Upper lobe of left lung (tissue), 6 donors: ENCODE measurements around the gene SPDYE4. TPM values are rescaled to one million over a fixed set of nuclear protein-coding genes. Genes with fewer than 3 reads are reported as not detected.

ENCODE experiments used
- ATAC-seq, 2 donors: fragments of 200-7000 bp; cut with Tn5 transposase; one replicate each; pipeline ENCODE4 v1.9.1; 2022; ENCODE audit warnings: mild to moderate bottlenecking in 2 of 2, moderate library complexity in 2 of 2; ENCODE audit not compliant: low FRiP score in 2 of 2
- DNase-seq, 2 donors: peaks; one replicate each; pipeline ENCODE4 v3.0.0-alpha.2; 2019 to 2020
- H3K27ac ChIP-seq, 4 donors: fragments of 200-600 bp; sonication (generic); one replicate each; pipeline ENCODE4 v1.5.1; 2016 to 2019
- H3K27me3 ChIP-seq, 4 donors: fragments of 200-600 bp; sonication (generic); one replicate each; pipeline ENCODE4 v1.5.1; 2017 to 2019
- H3K36me3 ChIP-seq, 4 donors: fragments of 200-600 bp; sonication (generic); one replicate each; pipeline ENCODE4 v1.5.1; 2016 to 2019
- H3K4me1 ChIP-seq, 4 donors: fragments of 200-600 bp; sonication (generic); one replicate each; pipeline ENCODE4 v1.5.1; 2018 to 2019
- H3K4me3 ChIP-seq, 4 donors: fragments of 200-600 bp; sonication (generic); one replicate each; pipeline ENCODE4 v1.5.1; 2017 to 2019; ENCODE audit warnings: mild to moderate bottlenecking in 2 of 4, moderate library complexity in 1 of 4
- H3K9me3 ChIP-seq, 4 donors: fragments of 200-600 bp; sonication (generic); one replicate each; pipeline ENCODE4 v1.5.1; 2018 to 2019
- EP300 ChIP-seq, 4 donors: sonication (generic); formaldehyde crosslinking; IDR thresholded peaks; one replicate each; pipeline ENCODE4 v1.5.1; 2017; ENCODE audit warnings: antibody characterized with exemption in 4 of 4, control low read depth in 2 of 4
- POLR2A ChIP-seq, 4 donors: fragments of 450-650 bp; IDR thresholded peaks; one replicate each; pipeline ENCODE4 v1.5.1; 2016 to 2017; ENCODE audit warnings: antibody characterized with exemption in 4 of 4, mild to moderate bottlenecking in 2 of 4
- POLR2AphosphoS5 ChIP-seq, 2 donors: sonication (generic); formaldehyde crosslinking; IDR thresholded peaks; one replicate each; pipeline ENCODE4 v1.5.1; 2017; ENCODE audit warnings: antibody characterized with exemption in 2 of 2
- WGBS, 2 donors: methylation state at CpG; one replicate each; pipeline ENCODE4 v1.1.5; 2017 to 2018; 5-methylcytosine and 5-hydroxymethylcytosine counted together
- total RNA-seq, 6 donors: library from RNA; depleted of rRNA in 4 of 6; stranded (reverse); fragments of >200 nt in 4 of 6; gene quantifications; one replicate each; pipeline versions ENCODE4 v1.1.0 to v1.2.1, GENCODE V29; 2016 to 2021
- TF ChIP-seq, protein P1 (sequence below), 6 experiments: fragments of 450-650 bp in 4 of 6; fragments of 200-600 bp in 2 of 6; sonication (generic) in 2 of 6; IDR thresholded peaks; one replicate each; pipeline ENCODE4 v1.5.1; 2016 to 2019; ENCODE audit warnings: antibody characterized with exemption in 6 of 6
- donor health status: DM: no; HTN: no; CAD: no; lungs with moderate emphysema.
- donor health status: DM: no; HTN: yes; CAD: no; lungs with severe emphysema.

The SPDYE4 gene
- total RNA-seq, 6 donors from 2014 or later = not detected

DNA sequence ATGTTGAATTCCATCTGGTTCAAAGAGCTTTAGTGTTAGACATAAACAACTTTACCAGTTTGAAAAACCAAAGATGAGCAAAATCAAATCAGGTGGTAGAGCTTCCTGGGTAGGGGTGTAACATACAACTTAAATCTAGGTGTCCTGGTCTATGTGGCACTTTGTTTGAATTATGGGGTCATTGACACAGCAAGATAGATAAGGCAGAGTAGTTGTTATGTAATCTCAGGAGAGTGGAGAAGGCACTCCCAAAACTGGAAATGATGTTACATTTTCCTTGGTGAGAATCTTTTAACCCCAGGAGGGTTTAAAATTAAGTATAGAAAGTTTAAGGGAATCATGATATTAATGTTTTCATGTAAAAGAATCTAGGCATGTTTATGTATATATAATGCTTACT lies 45.6 kb downstream of the SPDYE4 start:
- no peak for ATAC-seq
- TF ChIP-seq EP300 (IDR thresholded peaks at IDR 0.05) = no peak
- no peak for TF ChIP-seq POLR2AphosphoS5 (IDR thresholded peaks at IDR 0.05)
- TF ChIP-seq POLR2A (IDR thresholded peaks at IDR 0.05) = no peak
- TF ChIP-seq, protein P1, sequence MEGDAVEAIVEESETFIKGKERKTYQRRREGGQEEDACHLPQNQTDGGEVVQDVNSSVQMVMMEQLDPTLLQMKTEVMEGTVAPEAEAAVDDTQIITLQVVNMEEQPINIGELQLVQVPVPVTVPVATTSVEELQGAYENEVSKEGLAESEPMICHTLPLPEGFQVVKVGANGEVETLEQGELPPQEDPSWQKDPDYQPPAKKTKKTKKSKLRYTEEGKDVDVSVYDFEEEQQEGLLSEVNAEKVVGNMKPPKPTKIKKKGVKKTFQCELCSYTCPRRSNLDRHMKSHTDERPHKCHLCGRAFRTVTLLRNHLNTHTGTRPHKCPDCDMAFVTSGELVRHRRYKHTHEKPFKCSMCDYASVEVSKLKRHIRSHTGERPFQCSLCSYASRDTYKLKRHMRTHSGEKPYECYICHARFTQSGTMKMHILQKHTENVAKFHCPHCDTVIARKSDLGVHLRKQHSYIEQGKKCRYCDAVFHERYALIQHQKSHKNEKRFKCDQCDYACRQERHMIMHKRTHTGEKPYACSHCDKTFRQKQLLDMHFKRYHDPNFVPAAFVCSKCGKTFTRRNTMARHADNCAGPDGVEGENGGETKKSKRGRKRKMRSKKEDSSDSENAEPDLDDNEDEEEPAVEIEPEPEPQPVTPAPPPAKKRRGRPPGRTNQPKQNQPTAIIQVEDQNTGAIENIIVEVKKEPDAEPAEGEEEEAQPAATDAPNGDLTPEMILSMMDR (IDR thresholded peaks at IDR 0.05) = no peak
- no peaks in the 10 kb centered on the region for H3K9me3 ChIP-seq
- H3K27me3 ChIP-seq = no peaks in the 10 kb centered on the region
- peaks cover 0 to 14% (median 5%) of the 10 kb centered on the region in 4 donors for H3K4me1 ChIP-seq
- H3K27ac ChIP-seq = no peak overlapping the region
- DNase-seq = no peak
- no peak overlapping the region for H3K4me3 ChIP-seq
- no peaks in the 10 kb centered on the region for H3K36me3 ChIP-seq

DNA sequence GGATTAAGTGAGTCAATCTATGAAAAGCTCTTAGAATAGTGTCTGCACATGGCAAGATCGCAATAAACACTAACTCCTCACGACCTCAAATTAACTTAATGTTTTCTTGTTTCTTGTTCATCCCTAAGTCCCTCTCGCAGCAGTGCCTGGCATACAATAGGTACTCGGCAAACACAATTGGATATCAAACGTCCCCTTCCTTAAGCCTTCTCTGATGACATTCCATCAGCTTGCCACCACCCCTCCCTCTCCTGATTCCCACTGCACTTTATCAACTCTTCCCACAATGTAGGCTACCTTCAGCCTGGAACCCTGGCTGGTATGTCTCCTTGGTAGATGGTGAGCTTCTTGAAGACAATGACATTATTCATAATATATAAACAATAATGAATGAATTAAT lies 47.1 kb downstream of the SPDYE4 start:
- H3K36me3 ChIP-seq = no peaks in the 10 kb centered on the region
- ATAC-seq (no peak), DNase-seq (no peak)
- WGBS, 2 donors = 79 to 84% methylated on average over 5 of the region's 5 CpGs
- peaks cover 0 to 16% (median 5%) of the 10 kb centered on the region in 4 donors for H3K4me1 ChIP-seq
- H3K9me3 ChIP-seq = no peaks in the 10 kb centered on the region
- H3K27me3 ChIP-seq = no peaks in the 10 kb centered on the region
- no peak overlapping the region for H3K27ac ChIP-seq
- no peak overlapping the region for H3K4me3 ChIP-seq
- TF ChIP-seq EP300 (IDR thresholded peaks at IDR 0.05) (no peak), POLR2AphosphoS5 (IDR thresholded peaks at IDR 0.05) (no peak), POLR2A (IDR thresholded peaks at IDR 0.05) (no peak)
- TF ChIP-seq, protein P1 (IDR thresholded peaks at IDR 0.05) = no peak

DNA sequence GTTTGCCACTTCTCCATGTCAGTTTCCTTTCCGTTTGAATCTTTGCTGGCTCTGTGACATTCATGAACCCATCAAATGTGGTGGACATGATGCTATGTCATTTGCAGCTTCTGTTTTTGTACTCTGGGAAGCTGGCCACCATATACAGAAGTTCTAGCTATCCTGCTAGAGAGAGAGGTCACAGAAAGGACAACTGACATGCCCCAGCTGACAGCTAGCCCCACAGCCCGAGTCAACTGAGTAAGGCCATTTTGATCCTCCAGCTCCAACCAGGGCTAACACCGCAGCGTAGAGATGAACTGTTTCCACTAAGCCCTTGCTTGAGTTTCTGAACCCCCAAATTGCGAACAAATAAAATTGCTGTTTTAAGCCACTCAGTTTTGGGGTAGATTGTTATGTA lies 47.5 kb downstream of the SPDYE4 start:
- no peak for TF ChIP-seq EP300 (IDR thresholded peaks at IDR 0.05)
- no peak for TF ChIP-seq POLR2AphosphoS5 (IDR thresholded peaks at IDR 0.05)
- TF ChIP-seq, protein P1 (IDR thresholded peaks at IDR 0.05) = no peak
- TF ChIP-seq POLR2A (IDR thresholded peaks at IDR 0.05) = no peak
- Histone ChIP-seq H3K4me3 (no peak overlapping the region), H3K9me3 (no peaks in the 10 kb centered on the region), H3K36me3 (no peaks in the 10 kb centered on the region), H3K27ac (no peak overlapping the region), H3K4me1 (peaks cover 0 to 16% (median 5%) of the 10 kb centered on the region in 4 donors), H3K27me3 (no peaks in the 10 kb centered on the region)
- DNase-seq (no peak), ATAC-seq (no peak)
- WGBS, 2 donors = 69 to 85% methylated on average over 5 of the region's 5 CpGs

DNA sequence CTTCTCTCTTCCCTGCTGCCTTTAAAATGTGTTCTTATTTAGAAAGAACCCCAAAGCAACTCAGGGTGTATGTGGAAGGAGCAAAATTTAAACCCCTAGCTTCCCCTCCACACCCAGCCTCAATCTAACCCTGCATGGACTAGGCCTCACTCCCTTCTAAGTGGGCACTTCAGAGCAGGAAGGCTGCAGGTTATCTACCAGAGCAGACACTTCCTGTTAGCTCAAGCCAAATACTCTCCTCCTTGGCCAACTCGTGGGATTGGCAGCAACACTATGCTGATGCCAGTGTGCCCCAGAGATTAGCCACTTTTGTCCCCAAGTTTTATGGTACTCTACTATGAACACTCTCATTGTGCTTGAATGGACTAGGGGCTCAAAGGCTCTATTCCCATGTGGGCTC lies 49.3 kb downstream of the SPDYE4 start:
- WGBS, 2 donors = 0% methylated on average over 1 of the region's 1 CpG; no CpG with 5 or more reads in 1 of the 2 donors
- peak overlapping the region in 3 of 4 donors; percentile 21 to 50 (median 48) for H3K27ac ChIP-seq
- no peak for ATAC-seq
- H3K27me3 ChIP-seq = no peaks in the 10 kb centered on the region
- no peaks in the 10 kb centered on the region for H3K9me3 ChIP-seq
- H3K4me3 ChIP-seq = no peak overlapping the region
- TF ChIP-seq, protein P1 (IDR thresholded peaks at IDR 0.05) = no peak
- TF ChIP-seq POLR2A (IDR thresholded peaks at IDR 0.05) (no peak), POLR2AphosphoS5 (IDR thresholded peaks at IDR 0.05) (peak in 1 of 2 donors; percentile 53), EP300 (IDR thresholded peaks at IDR 0.05) (no peak)
- DNase-seq = no peak
- H3K36me3 ChIP-seq = no peaks in the 10 kb centered on the region
- peaks cover 0 to 16% (median 5%) of the 10 kb centered on the region in 4 donors for H3K4me1 ChIP-seq

DNA sequence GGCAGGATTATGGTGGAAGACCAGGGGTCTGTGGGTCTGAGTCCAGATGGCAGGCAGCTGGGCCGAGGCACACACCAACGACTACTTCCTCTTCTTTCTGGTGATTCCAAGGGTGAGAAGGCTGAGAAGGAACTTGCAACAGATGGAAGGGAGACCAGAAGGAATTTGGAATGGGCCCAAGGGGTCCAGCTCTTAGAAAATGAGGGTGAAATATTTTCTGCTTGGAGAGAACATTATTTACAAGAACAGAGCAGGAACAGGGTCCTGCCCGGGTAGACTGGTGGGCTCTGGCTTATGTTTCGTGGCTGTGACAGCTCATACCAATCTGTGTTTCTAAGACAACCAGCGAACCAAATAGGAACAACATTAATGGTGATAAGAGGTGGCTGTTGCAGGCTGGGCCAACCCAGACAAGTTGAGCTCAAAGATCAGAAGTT lies 50.3 kb downstream of the SPDYE4 start:
- Histone ChIP-seq H3K9me3 (no peaks in the 10 kb centered on the region), H3K27ac (peak overlapping the region; percentile 14 to 70 (median 68)), H3K36me3 (no peaks in the 10 kb centered on the region), H3K4me3 (no peak overlapping the region), H3K4me1 (peaks cover 0 to 16% (median 5%) of the 10 kb centered on the region in 4 donors), H3K27me3 (no peaks in the 10 kb centered on the region)
- 35 to 49% methylated on average over 5 of the region's 5 CpGs for WGBS, 2 donors
- DNase-seq (no peak), ATAC-seq (peak; percentile 47 to 79)
- TF ChIP-seq POLR2A (IDR thresholded peaks at IDR 0.05) (no peak), EP300 (IDR thresholded peaks at IDR 0.05) (no peak), POLR2AphosphoS5 (IDR thresholded peaks at IDR 0.05) (peak in 1 of 2 donors; percentile 42)
- TF ChIP-seq, protein P1 (IDR thresholded peaks at IDR 0.05) = no peak
